ENCODE data around the gene RYR1. TPM values are rescaled to one million over a fixed set of nuclear protein-coding genes. Genes with fewer than 3 reads are reported as not detected.

Gene RYR1
- total and polyA plus RNA-seq, 10 of the 15 experiments (the other 5 are each of a cell fraction or from before 2014, with no cell fraction given) = under 0.01 to 0.32 (median 0.07) TPM; not detected in 1

DNA sequence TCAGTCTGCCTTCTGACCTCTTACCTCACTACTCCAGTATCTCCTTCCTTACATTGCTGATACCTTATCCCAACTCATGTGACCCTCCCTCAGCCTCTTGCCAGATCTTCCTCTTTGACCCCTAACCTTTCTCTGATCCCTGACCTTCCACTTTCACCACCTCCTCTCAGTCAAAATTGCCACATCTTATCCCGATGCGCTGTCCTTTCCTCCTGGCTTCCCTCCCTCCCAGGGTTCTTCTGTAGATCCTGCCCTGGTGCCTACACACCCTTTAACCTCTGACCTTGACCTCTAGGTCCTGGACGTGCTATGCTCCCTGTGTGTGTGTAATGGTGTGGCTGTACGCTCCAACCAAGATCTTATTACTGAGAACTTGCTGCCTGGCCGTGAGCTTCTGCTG is 23.7 kb downstream of the RYR1 start (continued):
- TF ChIP-seq MTA2 (IDR thresholded peaks at IDR 0.05; ENCODE audit: low read depth) = no peak
- no peak for TF ChIP-seq ATF2 (IDR thresholded peaks at IDR 0.05; ENCODE audit: low read length)

GRCh38 chr19:38457690-38458405 is 24.4 kb downstream of the RYR1 start:
- intact Hi-C loops (cut with micrococcal nuclease; ENCODE audit: unreplicated experiment) (no loop called here), in situ Hi-C loops (cut with MboI) (no loop called here)
- Histone ChIP-seq H3K4me2 (ENCODE audit: control insufficient read depth, insufficient read depth) (no peak overlapping the region), H3K27ac (ENCODE audit: control insufficient read depth, insufficient read depth) (no peak overlapping the region), H4K20me1 (ENCODE audit: control insufficient read depth, insufficient read depth) (no peaks in the 10 kb centered on the region), H3K4me3 (no peak overlapping the region), H3K79me2 (ENCODE audit: control insufficient read depth, insufficient read depth, low read length) (no peaks in the 10 kb centered on the region), H2AFZ (ENCODE audit: control insufficient read depth, low read depth, low read length) (no peak overlapping the region), H3K9ac (ENCODE audit: control insufficient read depth, insufficient read depth, low read length) (no peak overlapping the region), H3K4me1 (ENCODE audit: control insufficient read depth, insufficient read depth, low read length) (no peaks in the 10 kb centered on the region), H3K27me3 (replicated peaks in 1 of 2; ENCODE audit: control insufficient read depth in 2 of 2, insufficient read depth in 2 of 2, low read length in 1 of 2) (no peaks in the 10 kb centered on the region), H3K9me3 (replicated peaks; ENCODE audit: control insufficient read depth, insufficient read depth, low read length) (no peaks in the 10 kb centered on the region), H3K36me3 (ENCODE audit: control insufficient read depth in 2 of 2, insufficient read depth in 2 of 2, low read length in 1 of 2) (no peaks in the 10 kb centered on the region)
- POLR2A ChIA-PET = no interaction called here
- DNase-seq (ENCODE audit: low read depth, low spot score) = no peak
- no peak for ATAC-seq
- no TSS peak for BruUV-seq (replicated peaks)
- RAD21 ChIA-PET (ENCODE audit: unreplicated experiment) = no interaction called here
- CTCF ChIA-PET = no interaction called here
- 48% methylated on average over 10 of the region's 15 CpGs for WGBS (ENCODE audit: insufficient coverage, insufficient replicate concordance, low lambda C conversion rate, missing lambda C conversion rate)
- SMC1A ChIA-PET (ENCODE audit: uncharacterized antibody, unreplicated experiment) = no interaction called here
- no peak for FAIRE-seq
- TF ChIP-seq IRF3 (IDR thresholded peaks at IDR 0.05) = no peak
- no peak for TF ChIP-seq MYC (IDR thresholded peaks at IDR 0.05; ENCODE audit: insufficient read depth, insufficient read length, insufficient replicate concordance, low read length, severe bottlenecking)
- TF ChIP-seq, protein P1, sequence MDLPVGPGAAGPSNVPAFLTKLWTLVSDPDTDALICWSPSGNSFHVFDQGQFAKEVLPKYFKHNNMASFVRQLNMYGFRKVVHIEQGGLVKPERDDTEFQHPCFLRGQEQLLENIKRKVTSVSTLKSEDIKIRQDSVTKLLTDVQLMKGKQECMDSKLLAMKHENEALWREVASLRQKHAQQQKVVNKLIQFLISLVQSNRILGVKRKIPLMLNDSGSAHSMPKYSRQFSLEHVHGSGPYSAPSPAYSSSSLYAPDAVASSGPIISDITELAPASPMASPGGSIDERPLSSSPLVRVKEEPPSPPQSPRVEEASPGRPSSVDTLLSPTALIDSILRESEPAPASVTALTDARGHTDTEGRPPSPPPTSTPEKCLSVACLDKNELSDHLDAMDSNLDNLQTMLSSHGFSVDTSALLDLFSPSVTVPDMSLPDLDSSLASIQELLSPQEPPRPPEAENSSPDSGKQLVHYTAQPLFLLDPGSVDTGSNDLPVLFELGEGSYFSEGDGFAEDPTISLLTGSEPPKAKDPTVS (IDR thresholded peaks at IDR 0.05; ENCODE audit: low read depth, low read length) = no peak
- no peak for TF ChIP-seq BHLHE40 (IDR thresholded peaks at IDR 0.05; ENCODE audit: borderline replicate concordance in 1 of 2, low read depth in 2 of 2, low read length in 1 of 2)
- TF ChIP-seq WRNIP1 (IDR thresholded peaks at IDR 0.05; ENCODE audit: borderline replicate concordance, low read depth, low read length) = no peak
- TF ChIP-seq, protein P2, sequence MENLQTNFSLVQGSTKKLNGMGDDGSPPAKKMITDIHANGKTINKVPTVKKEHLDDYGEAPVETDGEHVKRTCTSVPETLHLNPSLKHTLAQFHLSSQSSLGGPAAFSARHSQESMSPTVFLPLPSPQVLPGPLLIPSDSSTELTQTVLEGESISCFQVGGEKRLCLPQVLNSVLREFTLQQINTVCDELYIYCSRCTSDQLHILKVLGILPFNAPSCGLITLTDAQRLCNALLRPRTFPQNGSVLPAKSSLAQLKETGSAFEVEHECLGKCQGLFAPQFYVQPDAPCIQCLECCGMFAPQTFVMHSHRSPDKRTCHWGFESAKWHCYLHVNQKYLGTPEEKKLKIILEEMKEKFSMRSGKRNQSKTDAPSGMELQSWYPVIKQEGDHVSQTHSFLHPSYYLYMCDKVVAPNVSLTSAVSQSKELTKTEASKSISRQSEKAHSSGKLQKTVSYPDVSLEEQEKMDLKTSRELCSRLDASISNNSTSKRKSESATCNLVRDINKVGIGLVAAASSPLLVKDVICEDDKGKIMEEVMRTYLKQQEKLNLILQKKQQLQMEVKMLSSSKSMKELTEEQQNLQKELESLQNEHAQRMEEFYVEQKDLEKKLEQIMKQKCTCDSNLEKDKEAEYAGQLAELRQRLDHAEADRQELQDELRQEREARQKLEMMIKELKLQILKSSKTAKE (IDR thresholded peaks at IDR 0.05; ENCODE audit: low read depth, poor library complexity, severe bottlenecking) = no peak
- TF ChIP-seq NFXL1 (IDR thresholded peaks at IDR 0.05; ENCODE audit: borderline replicate concordance) = no peak
- TF ChIP-seq MEF2B (IDR thresholded peaks at IDR 0.05; ENCODE audit: partially characterized antibody, poor library complexity, severe bottlenecking) = no peak
- no peak for TF ChIP-seq EED (IDR thresholded peaks at IDR 0.05; ENCODE audit: low read depth)
- TF ChIP-seq NFYA (IDR thresholded peaks at IDR 0.05; ENCODE audit: borderline replicate concordance, low read depth, low read length) = no peak
- TF ChIP-seq ATF7 (IDR thresholded peaks at IDR 0.05; ENCODE audit: low read depth) = no peak
- no peak for TF ChIP-seq JUNB (IDR thresholded peaks at IDR 0.05)
